ENCODE results near the gene DTHD1.

The DTHD1 gene

DNA sequence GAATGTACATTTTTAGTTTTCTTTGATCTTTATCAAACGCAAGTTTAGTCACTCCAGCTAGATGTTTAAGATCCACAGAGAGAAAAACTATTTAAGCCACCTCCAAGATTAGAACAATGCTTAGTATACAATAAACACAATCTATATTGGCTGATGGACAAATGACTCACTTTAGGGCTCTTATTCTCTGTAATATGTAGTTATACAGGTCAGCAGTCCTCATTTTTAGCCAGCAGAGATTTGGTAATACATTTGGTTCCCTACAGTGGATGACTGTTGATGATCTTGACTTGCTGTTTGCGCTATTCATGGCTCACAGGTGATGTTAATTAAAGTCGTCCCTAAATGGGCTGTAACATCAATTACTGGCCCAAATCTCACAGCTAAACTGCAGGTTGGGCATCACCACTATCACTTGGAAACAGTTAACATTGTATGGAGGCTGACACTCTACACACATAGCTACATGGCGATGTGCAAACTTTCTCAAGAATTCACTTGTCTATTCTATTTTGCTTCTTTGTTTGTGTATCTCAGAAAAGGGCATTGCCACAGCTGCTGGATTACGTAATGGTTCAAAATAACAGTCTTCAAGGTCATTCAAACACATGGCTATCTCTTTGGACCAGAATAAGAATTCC, 11.8 kb upstream of the DTHD1 start:
- no peak for DNase-seq (ENCODE audit: low read depth in 2 of 2)

DNA sequence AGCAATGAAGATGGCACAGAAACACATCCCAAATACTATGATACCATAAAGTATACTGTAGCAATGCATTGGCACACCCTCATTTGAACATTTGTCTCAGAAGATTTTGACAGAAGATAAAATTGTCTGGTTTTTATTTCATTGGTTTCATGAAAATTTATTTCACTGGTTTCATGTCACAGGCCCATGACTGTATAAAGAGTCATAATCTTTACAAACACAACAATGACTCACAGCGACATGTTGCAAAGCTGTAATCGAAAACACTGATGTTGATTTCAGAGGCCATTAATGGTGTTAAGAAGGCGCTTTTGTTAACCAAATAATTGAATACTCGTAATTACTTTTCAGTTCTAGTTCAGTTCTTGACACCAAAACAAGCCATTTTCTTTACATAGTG, 8.1 kb upstream of the DTHD1 start:
- no peak for DNase-seq (ENCODE audit: low read depth in 2 of 2)

DNA sequence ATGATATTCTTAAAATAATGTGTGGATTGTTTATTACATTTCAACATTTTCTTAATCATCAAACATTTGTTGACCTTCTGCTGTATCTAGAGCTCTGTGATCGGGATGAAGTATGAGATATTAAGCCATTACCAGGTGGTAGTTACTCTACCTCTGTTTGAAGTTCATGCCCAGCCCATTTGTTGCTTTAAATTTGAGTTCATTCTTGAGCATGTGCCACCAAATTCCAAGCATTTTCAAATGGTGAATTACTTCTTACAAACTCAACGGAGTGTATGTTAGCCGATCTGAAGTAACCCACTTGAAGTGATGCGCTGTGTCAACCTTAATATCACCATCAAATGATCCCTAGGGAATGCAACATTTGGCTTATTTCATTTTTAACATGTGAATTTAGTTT, 7.3 kb upstream of the DTHD1 start:
- no peak for DNase-seq (ENCODE audit: low read depth in 2 of 2)

- DNase-seq (ENCODE audit: low read depth in 2 of 2) = no peak
These were observed 3.9 kb upstream of the DTHD1 start for GRCh38 chr4:36277533-36277932.

GRCh38 chr4:36278789-36279188, 2.6 kb upstream of the DTHD1 start:
- no peak for DNase-seq (ENCODE audit: low read depth in 2 of 2)

DNA sequence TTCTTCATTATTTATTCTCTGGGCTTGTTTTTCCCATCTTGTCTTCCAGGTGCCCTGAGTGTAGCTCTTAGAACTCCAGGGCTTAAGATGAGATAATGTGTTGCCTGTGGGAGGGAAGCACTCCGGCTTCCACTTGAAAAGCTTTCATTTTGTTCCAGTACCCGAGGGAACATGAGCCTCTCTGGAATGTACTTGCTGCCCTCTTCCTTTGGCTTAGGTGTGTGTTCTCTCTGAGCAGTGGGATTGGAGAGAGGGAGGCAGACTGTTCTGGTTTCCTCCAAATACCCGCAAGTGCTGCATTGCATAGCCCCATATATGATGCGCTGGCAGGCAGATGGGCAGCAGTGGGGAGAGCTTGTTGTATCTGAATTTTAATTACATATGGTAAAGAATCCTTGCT, 861 bp upstream of the DTHD1 start:
- DNase-seq (ENCODE audit: low read depth in 2 of 2) = no peak

- DNase-seq (ENCODE audit: low read depth in 2 of 2) = no peak
These were observed 1.2 kb downstream of the DTHD1 start for GRCh38 chr4:36282503-36283030.

GRCh38 chr4:36283912-36284465, 2.6 kb downstream of the DTHD1 start:
- DNase-seq (ENCODE audit: low read depth in 2 of 2) = no peak

DNA sequence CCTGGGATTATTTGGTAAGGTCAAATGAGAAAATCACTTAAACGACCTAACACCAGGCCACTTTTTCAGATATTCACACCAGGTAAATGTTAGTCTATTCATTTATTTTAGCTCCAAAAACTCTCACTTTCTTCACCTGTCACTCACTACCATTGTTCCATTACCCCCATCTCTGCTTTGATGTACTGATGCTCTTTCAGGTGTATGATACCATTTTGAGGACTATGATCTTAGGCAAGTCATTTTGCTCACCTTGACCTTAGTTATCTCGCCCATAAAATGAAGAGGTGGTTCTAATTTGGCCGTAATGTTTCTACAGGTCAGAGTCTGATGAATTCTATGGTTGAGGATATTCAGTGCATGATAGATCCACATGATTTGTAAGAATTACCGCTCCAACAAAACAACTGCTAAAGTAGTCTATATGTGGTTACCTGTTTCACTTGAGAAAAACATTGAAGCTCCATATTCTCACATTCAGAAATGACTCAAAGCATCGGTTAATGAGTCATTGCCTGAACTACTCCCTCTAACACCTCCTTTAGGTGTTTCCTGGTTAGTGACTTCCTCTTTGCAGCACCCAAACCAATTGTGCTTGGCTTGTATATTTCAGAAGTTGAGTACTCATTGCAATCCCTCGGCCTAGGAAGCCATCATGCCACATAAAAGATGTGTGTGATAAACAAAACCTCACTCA, 4.5 kb downstream of the DTHD1 start:
- DNase-seq (ENCODE audit: low read depth in 2 of 2) = peak; percentile 12 to 45

- no peak for DNase-seq (ENCODE audit: low read depth in 2 of 2)
These were observed 5.1 kb downstream of the DTHD1 start for GRCh38 chr4:36286481-36286871.

DNA sequence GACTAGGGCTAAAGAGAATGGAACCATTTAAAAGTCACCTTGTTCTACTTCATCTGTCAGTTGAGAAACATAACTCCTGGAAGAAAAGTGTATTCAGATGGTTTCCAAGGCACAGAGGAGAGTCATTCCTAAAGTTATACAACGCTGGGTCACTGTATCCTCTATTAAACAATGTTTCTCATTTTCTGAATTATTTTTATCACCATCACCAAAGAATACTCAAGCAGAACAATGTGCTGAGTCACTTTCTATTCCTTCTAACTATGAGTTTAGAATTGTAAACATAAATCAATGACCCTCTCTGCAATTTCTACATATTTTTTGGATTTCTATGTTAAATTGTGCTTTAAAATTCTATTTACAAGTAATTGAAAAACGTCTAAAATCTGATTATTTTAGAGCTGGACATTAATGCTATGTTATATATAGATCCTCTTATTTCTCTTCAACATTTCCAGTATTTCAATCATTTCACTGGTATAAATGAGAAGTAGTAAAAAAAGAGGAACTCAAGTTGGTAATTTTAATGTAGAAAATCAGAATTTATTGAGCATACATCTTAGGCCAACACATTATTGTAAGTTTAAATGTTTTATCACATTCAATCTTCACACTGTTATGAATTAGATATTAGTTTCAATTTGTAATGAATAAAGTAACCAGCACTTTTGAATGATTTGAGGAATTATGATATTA, 7.5 kb downstream of the DTHD1 start:
- no peak for DNase-seq (ENCODE audit: low read depth in 2 of 2)

GRCh38 chr4:36290641-36291040, 9.2 kb downstream of the DTHD1 start:
- no peak for DNase-seq (ENCODE audit: low read depth in 2 of 2)

GRCh38 chr4:36292556-36293188, 11.3 kb downstream of the DTHD1 start:
- DNase-seq (ENCODE audit: low read depth in 2 of 2) = no peak

GRCh38 chr4:36301127-36301526, 19.7 kb downstream of the DTHD1 start:
- no peak for DNase-seq (ENCODE audit: low read depth in 2 of 2)

- no peak for DNase-seq (ENCODE audit: low read depth in 2 of 2)
These were observed 22.2 kb downstream of the DTHD1 start for GRCh38 chr4:36303426-36304137.

- no peak for DNase-seq (ENCODE audit: low read depth in 2 of 2)
These were observed 22.8 kb downstream of the DTHD1 start for GRCh38 chr4:36304138-36304681.

- DNase-seq (ENCODE audit: low read depth in 2 of 2) = no peak
These were observed 26.7 kb downstream of the DTHD1 start for GRCh38 chr4:36308150-36308549.

DNA sequence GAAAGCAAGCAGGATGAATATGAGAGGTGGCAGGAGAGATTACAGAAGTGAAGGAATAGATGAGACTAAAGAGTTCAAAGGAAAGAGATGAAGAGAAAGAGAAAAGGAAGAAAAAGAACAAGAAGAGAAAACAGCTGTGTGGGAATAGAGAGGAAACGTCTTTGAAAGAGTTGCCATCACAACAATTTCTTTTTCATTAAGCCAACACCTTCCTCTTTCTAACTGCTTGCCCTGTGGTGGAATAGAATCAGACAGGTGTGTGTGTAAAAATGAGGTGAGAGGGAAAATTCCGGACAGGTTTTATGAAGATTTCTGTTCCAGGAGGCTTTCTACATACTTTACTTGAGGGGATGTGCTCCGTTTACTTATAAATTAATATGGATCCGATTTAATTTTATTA, 28.8 kb downstream of the DTHD1 start:
- no peak for DNase-seq (ENCODE audit: low read depth in 2 of 2)

DNA sequence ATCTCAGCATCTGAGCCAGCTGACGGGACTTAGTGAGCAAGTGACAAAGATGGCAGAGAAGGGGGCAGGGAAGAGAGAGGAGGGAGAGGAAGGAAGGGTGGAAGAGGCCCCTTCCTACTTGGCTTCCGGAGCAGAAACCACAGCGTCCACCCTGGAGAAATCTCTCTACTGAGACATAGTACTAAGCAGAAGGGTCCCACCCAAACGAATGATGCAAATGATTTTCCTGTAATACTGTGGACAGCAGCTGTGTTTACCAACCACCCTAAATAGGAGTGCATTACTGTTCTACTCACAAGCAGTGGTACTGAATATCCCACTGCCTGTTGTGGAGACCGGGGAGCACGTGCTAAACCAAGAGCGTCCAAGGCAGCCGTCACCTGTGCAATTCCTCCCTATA, 29.4 kb downstream of the DTHD1 start:
- DNase-seq (ENCODE audit: low read depth in 2 of 2) = no peak

- no peak for DNase-seq (ENCODE audit: low read depth in 2 of 2)
These were observed 31.1 kb downstream of the DTHD1 start for GRCh38 chr4:36312511-36312910.

DNA sequence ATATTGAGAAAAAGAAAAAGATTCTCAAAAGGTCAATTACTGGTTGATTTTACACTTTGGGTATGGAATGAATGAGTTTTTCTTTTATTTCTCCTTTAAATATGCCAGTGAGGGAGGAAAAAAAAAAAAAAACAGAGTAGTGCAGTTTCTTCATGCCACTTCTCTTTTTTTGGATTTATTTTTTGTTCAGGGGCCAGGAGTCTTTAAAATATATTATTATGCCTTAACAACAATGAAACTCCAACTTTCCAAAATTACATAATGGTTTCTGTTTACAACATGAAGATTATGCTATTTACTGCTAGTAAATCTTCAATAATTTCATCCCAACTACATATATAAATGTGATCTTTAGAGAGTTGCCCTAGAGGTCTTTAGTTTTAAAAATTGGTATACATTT, 31.9 kb downstream of the DTHD1 start:
- no peak for DNase-seq (ENCODE audit: low read depth in 2 of 2)

Measured in activated CD4-positive, alpha-beta T cell treated with anti-CD3 and anti-CD28 coated beads for 24 hours (primary cell).